ENCODE measurements around the gene BTNL8.
"Not testable (repeated sequence)": the region's sequence is repeated elsewhere in the genome, so short reads cannot be mapped to it uniquely, and the experiment has no call there.

The BTNL8 gene

DNA sequence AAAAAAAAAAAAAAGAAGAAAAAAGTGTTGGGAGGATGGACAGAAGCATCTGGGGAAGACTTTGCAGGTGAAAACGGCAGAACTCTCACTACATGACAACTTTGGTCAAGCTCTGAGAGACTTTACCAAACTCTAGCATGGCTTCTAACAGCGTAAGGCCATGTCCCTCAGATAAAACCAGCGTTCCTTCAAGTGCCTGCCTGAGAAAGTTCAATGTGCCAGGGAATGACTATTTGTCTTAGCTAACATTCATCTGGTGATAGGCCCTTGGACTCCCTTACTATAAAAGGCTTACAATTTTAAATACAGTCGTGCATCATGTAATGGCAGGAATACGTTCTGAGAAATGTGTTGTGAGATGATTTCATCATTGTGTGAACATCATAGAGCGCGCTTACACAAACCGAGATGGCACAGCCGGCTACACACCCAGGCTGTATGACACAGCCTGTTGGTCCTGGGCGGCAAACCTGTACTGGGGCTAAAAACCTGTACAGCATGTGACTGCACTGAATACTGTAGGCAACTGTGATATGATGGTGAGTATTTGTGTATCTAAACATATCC lies 23.0 kb upstream of the BTNL8 start:
- no peak for DNase-seq

- DNase-seq: not testable (repeated sequence)
These were observed 13.0 kb upstream of the BTNL8 start for GRCh38 chr5:180885845-180886529.

GRCh38 chr5:180889381-180889780 lies 9.6 kb upstream of the BTNL8 start:
- no peak for DNase-seq

DNA sequence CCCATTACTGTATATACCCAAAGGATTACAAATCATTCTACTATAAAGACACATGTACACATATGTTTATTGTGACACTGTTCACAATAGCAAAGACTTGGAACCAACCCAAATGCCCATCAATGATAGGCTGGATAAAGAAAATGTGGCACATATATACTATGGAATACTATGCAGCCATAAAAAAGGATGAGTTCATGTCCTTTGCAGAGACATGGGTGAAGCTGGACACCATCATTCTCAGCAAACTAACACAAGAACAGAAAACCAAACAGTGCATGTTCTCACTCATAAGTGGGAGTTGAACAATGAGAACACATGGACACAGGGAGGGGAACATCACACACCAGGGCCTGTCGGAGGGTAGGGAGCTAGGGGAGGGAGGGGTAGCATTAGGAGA lies 3.6 kb upstream of the BTNL8 start:
- DNase-seq: not testable (repeated sequence)

GRCh38 chr5:180900178-180900577 lies 1.2 kb downstream of the BTNL8 start:
- no peak for DNase-seq

GRCh38 chr5:180901319-180902009 lies 2.5 kb downstream of the BTNL8 start:
- DNase-seq: no peak

- DNase-seq: no peak
These were observed 9.4 kb downstream of the BTNL8 start for GRCh38 chr5:180908400-180908799.

- no peak for DNase-seq
These were observed 10.2 kb downstream of the BTNL8 start for GRCh38 chr5:180908998-180909731.

- DNase-seq: no peak
These were observed 10.8 kb downstream of the BTNL8 start for GRCh38 chr5:180909782-180910181.

GRCh38 chr5:180910182-180910581 lies 11.2 kb downstream of the BTNL8 start:
- no peak for DNase-seq

- DNase-seq: no peak
These were observed 11.8 kb downstream of the BTNL8 start for GRCh38 chr5:180910735-180911134.

- no peak for DNase-seq
These were observed 15.7 kb downstream of the BTNL8 start for GRCh38 chr5:180914646-180915045.

GRCh38 chr5:180915924-180916323 lies 17.0 kb downstream of the BTNL8 start:
- DNase-seq: no peak

DNA sequence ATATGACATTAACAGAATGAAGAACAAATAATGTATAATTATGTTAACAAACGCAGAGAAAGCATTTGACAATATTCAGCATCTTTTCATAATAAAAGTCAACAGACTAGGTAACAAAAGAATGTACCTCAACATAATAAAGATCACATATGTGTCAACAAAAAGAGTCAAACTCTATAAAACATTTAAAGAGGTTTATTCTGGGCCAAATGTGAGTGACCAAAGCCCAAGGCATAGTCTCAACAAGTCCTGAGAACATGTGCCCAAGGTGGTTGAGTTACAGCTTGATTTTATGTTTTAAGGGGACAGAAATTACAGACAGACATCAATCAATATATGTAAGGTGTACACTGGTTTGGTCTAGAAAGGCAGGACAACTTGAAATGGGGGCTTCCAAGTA lies 19.4 kb downstream of the BTNL8 start:
- no peak for DNase-seq

GRCh38 chr5:180920710-180921109 lies 21.8 kb downstream of the BTNL8 start:
- no peak for DNase-seq

DNA sequence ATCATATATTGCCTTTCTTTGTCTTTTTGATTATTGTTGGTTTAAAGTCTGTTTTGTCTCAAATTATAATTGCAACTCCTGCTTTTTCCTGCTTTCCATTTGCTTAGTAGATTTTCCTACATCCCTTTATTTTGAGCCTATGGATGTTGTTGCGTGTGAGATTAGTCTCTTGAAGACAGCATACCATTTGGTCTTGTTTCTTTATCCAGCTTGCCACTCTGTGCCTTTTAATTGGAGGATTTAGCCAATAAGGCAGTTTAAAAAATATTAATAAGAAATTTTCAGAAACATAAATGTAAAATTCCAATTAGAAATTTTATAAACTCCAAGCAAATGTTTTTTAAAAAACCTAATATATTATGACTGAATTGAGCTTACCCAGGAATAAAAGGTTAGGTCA lies 24.0 kb downstream of the BTNL8 start:
- DNase-seq: no peak

DNA sequence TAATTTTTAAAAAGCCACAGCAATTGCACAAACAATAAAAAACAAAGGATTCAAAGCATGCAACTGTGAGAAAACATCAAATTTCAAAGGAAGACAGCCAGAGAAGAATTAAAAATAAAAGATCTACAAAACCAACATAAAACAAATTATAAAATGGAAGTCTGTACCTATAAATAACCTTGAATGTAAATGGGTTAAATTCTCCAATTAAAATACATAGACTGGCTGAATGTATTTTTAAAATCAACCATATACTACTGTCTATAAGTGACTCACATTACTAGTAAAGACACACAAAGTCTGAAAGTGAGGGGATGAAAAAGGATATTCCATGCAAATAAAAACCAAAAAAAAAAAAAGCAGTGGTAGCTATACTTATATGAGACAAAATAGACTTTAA lies 33.7 kb downstream of the BTNL8 start:
- DNase-seq: no peak

- DNase-seq: no peak
These were observed 36.2 kb downstream of the BTNL8 start for GRCh38 chr5:180935203-180935602.

- DNase-seq: no peak
These were observed 39.3 kb downstream of the BTNL8 start for GRCh38 chr5:180938294-180938693.

GRCh38 chr5:180950291-180950949 lies 51.5 kb downstream of the BTNL8 start:
- no peak for DNase-seq

- DNase-seq: no peak
These were observed 60.7 kb downstream of the BTNL8 start for GRCh38 chr5:180959661-180960060.

- DNase-seq: no peak
These were observed 61.2 kb downstream of the BTNL8 start for GRCh38 chr5:180960209-180960608.

GRCh38 chr5:180969406-180969805 lies 70.4 kb downstream of the BTNL8 start:
- no peak for DNase-seq
